T-helper 22 cell (primary cell): ENCODE measurements around the gene SRRM2.

Experiments
- DNase-seq: peaks from one replicate; pipeline ENCODE4 v3.0.0-alpha.2; 2020; ENCODE audit warnings: low read depth

SRRM2 gene

DNA sequence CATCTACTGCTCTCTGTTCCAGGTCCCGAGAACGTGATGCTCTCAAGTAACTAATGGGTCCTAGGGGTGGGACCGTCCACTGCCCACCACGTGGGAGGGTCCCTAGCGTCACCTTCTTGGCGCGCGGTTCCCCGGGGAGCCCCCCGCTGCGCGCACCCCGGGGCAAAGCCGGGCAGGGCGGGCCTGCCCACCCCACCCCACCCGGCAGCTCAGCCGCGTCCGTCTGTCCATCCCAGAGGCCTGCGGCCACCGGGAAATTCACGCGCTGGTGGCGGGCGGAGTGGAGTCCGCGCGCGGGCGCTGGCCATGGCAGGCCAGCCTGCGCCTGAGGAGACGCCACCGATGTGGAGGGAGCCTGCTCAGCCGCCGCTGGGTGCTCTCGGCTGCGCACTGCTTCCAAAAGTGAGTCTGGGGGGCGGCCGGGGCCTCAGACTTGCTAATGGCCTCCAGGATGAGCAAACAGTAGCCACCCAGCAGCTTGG is 46.3 kb downstream of the SRRM2 start:
- no peak for DNase-seq

DNA sequence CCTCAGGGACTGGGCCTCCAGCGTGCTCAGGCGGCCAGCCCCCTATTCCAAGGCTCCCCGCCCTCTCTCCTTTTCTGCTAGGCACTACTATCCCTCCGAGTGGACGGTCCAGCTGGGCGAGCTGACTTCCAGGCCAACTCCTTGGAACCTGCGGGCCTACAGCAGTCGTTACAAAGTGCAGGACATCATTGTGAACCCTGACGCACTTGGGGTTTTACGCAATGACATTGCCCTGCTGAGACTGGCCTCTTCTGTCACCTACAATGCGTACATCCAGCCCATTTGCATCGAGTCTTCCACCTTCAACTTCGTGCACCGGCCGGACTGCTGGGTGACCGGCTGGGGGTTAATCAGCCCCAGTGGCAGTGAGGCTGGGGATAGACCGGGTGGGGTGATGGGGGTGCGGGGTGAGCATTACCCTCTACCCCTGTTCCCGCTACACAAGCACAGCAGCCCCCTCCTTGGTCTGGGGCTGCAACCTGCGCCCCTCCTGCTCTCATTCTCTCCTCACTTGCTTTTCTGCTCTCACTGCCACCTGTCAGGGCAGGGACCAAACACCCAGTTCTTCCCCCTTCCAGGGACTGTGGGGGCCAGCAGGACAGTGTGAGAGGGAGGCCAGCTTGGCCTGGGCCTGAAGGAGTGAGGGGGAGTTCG is 46.9 kb downstream of the SRRM2 start:
- no peak for DNase-seq

DNA sequence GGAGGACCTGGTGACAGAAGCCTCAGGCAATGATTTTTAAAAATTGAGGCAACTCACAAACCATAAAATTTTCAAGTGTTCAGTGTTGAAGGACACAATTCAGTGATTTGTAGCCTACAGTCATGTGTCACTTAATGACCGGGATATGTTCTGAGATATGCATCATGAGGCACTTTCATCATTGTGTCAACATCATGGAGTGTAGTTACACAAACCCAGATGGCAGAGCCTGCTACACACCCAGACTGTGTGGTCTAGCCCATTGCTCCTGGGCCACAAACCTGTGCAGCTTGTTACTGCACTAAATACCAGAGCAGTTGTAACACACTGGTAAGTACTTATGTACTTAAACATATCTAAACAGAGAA is 47.4 kb downstream of the SRRM2 start:
- no peak for DNase-seq

DNA sequence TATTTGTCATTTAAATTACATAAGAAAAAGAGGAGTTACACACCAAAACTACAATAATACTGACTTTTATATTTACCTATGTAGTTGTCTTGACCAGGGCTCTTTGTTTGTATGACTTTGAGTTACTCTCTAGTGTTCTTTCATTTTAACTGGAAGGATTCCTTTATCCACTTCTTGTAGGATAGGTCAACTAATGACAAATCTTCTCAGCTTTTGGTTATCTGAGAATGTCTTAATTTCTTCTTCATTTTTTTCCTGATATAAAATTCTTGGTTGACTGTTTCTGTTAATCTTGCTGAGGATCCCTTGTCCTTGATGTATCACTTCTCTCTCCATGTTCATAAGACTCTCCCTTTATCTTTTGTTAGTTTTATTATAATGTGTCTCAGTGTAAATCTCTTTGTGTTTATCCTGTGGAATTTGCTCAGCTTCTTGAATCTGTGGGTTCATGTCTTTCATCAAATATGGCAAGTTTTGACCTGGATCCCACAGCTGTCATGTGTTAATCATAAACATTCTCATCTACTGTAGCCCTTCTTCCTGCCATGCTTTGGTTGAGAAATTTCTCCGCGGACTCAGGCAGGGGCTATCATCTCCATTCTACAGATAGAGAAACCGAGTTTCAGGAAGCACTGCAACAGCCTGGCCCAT is 51.2 kb downstream of the SRRM2 start:
- DNase-seq = no peak

DNA sequence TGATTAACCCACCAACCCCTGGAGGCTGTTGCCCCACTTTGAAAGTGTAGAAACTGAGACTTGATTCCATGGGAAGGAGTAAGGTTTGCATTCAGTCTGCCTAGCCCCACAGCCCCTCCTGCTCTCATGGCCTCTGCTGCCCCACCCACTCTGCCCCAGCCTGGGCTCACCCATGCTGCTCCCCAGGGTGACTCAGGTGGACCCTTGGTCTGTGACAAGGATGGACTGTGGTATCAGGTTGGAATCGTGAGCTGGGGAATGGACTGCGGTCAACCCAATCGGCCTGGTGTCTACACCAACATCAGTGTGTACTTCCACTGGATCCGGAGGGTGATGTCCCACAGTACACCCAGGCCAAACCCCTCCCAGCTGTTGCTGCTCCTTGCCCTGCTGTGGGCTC is 52.3 kb downstream of the SRRM2 start:
- no peak for DNase-seq

DNA sequence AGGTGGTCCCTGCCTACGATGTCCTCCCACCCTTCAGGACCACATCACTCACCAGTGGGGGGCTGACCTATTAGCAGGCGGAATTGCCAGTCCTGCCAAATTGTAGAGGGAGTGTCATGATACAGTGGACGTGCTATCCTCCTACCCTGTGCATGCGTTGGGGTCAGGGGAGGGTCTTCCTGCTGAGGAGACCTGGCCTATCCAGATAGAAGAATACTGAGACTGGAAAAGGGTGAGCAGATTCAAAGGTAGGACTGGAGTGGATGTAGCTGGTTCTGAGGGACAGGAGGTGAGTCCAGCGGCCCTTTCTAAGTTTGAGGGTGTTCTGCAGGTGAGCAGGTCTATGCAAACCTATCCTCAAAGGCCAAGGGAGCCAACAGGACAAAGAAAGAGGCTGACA is 53.8 kb downstream of the SRRM2 start:
- no peak for DNase-seq

DNA sequence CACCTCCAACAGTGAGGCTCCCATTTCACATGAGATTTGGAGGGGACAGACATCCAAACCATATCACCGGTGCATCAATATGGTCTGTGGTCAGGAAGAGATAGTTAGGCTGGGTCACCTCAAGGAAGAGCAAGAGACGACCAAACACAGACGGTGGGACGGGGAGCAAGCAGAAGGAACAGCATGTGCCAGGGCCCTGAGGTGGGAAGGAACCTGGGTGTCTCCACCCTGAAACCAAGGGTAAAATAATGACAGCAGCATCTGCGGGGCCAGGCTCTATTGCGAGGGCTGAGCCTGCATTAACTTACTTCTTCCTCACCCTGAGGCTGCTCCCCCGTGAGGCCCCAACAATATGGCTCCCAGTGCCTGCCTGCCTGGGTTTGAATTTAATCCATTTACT is 55.7 kb downstream of the SRRM2 start:
- DNase-seq = no peak

DNA sequence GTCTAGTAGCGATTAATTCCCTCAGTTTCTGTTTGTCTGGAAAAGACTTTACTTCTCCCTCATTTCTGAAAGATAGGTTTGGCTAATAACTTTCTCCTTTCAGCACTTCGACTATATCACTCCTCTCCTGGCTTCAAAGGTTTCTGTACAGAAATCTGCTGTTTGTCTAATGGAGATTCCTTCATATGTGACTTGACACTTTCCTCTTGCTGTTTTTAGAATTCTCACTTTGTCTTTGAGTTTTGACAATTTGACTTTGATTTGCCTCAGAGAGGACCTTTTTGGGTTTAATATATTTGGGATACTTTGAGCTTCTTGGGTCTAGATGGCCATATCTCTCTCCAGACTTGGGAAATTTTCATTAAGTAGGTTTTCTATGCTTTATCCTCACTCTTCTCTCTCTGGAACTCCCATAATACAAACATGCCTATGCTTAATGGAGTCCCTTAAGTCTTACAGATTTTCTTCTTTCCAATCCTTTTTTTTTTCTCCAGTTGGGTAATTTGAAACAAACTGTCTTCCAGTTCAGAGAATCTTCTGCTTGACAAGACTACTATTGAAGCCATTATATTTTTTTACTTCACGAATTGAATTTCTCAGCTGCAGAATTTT is 56.8 kb downstream of the SRRM2 start:
- DNase-seq = no peak

DNA sequence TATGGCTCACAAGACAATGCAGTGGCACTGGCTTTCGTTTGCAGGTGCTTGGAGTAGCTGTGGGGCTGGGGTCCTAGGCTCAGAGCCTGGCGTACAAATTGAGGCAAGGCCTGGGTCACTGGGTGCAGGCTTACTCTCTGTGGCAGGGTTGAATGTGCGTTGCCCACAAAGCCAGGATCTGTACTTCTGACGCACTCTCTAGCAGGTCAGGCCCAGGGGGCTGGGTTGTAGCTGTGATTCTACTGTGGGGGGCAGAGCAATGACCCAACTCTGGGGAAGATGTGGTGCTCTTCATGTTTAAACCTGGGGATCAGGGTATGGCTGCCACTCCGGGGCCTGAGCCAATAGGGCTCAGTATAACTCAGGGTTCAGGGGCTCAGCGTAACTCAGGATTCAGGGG is 58.2 kb downstream of the SRRM2 start:
- no peak for DNase-seq

DNA sequence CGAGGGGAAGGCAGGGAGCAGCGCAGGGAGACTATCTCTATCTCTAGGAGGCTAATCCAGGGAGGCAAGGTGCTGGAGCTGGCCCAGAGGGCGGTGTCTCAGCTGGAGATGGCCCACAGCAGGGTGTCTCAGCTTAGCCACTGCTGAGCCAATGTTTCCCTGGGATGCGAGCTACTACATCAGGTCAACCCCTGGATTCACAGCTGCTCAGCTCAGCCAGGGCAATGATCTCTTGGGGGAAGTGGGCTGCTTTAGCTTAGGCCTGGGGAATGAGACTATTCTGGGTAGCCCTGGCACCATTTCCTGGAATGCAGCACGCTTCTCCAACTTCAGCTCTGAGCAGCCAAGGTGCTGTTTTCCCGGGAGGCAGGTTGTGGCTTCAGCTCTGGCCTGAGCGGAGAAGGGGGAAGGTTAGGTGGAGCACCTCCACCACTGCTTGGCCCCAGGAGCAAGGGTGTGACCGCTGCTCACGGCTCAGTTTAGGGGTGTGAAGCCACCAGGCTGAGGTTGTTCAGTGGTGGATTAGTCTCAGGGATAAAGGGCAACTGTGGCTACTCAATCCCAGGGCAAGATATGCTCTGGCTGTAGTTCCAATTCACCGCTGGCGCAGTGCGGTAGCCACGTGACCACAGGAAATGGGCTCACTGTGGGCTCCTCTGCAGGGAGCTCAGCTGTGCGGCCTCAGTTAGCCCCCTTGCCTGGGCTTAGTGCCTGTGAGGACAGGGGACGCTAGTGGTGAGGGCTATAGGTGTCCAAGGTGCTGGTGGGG is 59.4 kb downstream of the SRRM2 start:
- DNase-seq = no peak

DNA sequence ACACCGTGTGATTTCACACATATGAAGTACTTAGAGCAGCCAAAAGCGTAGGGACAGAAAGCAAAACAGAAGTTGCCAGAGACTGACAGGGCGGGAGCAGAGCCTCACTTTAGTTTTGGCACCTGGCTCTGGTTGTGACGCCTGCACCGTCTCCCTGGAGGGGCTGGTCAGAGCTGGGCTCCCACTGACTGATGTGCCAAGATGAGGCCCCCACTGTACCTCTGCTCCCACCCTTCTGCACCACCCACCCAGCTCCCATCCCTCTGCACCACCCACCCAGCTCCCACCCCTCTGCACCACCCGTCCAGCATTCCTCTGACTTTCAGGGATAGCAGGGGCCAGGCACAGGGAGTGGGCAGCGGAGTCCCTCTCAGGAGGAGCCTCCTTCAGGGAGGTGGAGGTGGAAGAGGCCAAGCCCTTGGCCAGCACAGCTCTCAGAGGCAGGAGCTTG is 61.4 kb downstream of the SRRM2 start:
- no peak for DNase-seq

DNA sequence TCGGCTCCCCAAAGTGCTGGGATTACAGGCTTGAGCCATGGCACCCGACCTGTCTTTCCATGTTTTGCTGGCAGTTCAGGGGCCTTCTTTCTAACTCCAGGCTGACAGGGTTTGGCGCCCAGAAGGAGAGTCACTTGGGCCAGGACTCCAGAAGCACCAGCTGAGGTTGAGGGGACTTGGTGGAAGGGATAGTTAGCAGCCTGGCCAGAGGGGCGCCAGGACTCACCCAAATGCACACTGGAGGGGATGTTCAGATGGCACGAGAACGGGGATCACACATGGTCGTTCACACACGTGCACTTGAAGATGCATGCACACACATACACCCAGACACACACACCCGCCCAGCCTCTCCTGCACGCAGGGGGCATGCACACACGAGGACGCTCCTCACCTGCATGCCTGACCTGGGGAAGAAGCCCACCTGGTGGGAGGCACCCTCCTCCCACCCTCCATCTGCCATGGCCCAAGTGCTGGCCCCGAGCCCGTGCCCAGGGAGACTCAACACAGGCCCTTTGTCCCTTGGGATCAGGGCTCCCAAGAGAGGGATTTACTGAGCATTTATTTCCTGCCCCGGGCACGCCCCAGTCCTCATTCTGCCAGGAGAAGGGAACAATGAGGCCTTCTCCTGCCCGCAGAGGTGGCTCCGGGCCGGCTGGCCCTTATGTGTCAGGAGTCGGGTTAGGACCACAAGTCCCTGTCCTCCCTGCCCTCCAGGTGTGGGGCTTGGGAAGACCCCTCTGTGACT is 62.3 kb downstream of the SRRM2 start:
- no peak for DNase-seq

DNA sequence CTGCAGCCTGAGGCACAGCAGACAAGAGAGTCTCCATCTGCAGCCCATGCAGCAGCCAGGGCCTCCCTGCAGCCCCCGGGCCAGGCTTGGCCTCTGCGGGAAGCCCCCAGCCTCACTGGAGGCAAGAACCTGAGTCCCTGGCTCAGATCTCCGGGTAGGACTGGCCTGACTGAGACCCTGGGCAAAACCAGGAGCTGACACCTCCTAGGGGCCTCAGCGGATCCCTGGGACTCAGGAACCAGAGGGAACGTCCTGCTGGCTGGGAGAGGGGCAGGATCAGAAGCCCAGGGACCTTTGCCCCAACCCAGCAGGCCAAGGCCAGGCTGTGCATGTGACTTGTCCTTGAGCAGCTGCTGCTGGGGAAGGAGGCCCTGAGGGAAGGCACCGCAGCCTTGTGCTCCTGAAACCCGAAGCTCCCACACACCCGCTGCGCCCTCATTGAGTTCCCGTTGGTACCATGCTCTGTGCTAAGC is 62.9 kb downstream of the SRRM2 start:
- DNase-seq = no peak

DNA sequence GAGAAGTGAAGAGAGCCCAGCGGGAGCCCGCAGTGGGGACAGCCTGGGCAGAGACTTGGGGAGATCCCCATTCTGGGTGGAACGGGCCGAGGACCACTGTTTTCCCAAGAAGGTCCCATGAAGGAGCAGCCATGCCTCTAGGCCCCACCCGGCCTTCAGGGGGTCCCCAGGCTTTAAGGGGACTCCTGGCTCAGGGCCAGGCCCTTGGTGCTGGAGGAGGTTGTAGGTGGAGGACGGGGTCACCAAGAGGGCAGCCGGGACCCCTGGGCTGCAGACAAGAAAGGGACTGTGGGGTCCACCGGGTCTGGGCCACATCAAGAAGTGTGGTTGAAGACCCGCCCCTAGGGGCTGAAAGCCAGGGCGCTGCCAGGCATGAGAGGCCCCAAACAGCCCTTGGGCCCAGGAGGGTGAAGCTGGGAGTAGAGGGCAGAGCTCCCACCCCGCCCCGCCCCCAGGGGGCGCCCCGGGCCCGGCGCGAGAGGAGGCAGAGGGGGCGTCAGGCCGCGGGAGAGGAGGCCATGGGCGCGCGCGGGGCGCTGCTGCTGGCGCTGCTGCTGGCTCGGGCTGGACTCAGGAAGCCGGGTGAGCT is 64.4 kb downstream of the SRRM2 start, which contains the start of gene PRSS21:
Gene PRSS21 (plus strand): TSS at position 487 of the 589 bp plus-strand sequence. CDS start 32 bp downstream, at position 519.
- no peak for DNase-seq

DNA sequence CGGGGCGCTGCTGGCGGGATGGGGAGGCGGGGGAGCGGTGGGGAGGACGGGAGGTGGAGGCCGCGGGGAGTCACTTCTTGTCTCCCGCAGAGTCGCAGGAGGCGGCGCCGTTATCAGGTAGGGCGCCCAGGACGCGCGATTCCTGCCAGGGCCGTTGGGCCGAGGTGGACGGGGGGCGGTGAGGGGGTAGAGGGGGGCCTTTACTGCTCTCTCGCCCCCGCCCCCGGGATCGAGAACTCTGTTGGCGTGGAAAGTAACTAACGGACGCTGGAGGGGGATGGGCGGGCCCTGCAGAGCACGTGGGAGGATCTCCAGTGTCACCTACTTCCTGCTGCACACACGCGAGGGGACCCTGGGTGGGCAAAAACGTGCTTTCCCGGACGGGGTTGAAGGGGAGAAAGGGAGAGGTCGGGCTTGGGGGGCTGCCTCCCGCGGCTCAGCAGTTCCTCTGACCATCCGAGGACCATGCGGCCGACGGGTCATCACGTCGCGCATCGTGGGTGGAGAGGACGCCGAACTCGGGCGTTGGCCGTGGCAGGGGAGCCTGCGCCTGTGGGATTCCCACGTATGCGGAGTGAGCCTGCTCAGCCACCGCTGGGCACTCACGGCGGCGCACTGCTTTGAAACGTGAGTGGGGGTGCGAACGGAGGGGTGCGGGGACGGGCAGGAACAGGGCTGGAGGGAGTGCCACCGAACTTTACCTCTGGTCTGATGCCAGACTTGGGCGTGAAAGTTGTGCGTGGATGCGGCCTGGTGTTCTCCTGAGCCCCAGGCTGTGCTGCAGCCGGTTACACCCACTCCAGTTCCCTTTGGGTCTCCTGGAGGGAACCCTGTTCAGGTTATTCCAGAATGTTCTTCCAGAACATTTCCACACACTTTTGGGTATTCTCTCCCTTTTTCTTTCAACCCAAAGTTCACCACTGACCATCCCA is 65.2 kb downstream of the SRRM2 start:
- no peak for DNase-seq

DNA sequence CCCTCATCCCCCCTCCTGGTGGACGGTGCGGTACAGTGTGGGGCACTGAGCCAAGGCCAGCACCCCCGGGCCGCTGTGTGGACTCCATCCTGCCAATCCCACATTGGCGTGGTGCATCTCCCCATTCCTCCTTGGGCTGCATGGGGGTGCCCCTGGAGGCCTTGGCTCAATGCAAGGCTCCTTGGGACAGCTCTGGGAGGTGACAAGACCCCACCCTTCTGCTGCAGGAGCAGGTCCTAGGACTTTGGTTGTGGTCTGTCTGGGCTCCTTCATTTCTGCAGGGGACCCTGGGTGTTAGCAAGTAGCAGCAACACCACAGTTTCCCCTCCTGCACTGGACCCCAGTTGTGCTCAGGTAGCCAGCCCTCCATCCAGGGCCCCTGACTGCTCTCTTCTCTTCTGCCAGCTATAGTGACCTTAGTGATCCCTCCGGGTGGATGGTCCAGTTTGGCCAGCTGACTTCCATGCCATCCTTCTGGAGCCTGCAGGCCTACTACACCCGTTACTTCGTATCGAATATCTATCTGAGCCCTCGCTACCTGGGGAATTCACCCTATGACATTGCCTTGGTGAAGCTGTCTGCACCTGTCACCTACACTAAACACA is 65.9 kb downstream of the SRRM2 start:
- no peak for DNase-seq

DNA sequence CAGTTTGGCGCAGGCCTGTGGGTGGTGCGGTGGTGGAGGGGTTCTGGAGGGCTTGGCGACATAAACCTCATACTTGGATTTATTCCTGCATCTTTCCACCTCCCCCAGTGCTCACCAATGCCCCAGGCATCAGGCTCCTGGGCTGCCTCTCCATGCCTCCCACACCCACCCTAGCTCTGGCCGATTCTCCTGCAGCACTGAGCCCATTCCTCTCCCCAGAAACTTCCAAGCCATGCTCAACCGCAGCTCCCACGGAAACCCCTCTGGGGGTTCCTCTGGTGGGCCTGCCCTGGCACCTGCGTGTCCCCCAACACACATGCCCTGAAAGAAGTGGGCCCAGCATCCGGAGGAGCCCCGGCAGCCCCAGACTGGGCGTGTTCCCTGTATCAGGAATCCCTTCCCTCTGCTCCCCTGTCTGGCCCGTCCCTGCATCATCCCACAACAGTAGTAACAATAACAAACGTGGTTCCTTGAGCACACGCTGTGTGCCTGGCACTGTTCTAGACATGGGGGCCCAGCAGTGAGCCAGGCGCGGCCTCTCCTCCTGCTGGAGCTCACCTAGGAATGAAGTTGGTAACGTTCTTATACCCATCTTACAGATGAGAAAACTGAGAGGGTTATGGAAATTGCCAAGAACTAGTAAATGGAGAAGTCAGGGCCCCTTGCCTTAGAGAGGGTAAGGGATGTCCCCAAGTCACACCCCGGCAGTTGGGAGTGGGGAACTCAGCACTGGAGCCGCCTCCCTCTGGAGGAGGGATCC is 66.9 kb downstream of the SRRM2 start:
- no peak for DNase-seq

DNA sequence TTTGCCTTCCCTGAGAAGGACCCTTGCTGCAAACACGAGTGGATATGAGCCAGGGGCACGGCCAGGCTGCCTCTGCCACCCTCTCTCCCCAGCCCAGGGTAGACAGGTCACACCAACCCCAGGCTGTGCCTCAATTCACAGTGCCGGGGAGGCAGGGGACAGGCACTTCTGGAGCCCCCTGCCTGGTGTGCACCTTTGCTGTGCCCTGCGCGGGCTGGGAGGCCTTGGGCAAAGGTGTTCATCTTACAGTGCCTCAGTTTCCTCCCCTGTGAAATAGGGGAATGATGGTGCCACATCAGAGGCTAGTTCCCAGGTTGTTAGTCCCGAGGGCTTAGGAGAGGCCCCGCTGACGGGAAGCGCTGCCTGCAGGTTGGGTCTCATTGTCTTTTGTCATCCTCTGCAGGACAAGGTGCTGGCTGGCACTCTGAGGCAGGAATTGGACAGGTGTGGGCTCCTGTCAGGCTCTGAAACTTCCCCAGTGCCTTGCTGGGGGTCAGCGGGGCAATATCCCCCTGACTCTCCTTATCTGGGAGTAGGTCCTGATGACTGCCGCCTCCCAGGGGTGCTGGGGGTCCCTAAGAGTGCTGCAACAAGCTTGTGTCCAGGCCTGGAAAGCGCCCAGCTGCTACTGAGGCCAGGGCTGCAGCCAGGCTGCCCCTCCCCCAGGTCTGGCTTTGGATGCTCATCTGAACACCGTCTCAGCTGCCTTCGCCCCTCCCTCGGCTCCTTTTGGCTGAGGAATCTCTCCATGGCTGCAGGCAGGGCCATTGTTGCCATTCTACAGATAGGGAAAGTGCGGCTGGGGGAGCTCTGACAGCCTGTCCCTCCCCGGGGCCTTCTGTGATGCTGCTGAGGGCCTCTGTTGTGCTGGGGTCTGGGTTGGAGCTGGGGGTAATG is 67.7 kb downstream of the SRRM2 start:
- no peak for DNase-seq
